GM19328 (cell line): ENCODE measurements around the gene OLFM3.

Experiments
- ATAC-seq: cut with Tn5 transposase; IDR thresholded peaks from one replicate; pipeline ENCODE4 v1.9.1; 2021; ENCODE audit warnings: mild to moderate bottlenecking, moderate library complexity; ENCODE audit not compliant: unreplicated experiment

The OLFM3 gene

GRCh38 chr1:101953623-101954022 is 43.1 kb downstream of the OLFM3 start:
- no peak for ATAC-seq

DNA sequence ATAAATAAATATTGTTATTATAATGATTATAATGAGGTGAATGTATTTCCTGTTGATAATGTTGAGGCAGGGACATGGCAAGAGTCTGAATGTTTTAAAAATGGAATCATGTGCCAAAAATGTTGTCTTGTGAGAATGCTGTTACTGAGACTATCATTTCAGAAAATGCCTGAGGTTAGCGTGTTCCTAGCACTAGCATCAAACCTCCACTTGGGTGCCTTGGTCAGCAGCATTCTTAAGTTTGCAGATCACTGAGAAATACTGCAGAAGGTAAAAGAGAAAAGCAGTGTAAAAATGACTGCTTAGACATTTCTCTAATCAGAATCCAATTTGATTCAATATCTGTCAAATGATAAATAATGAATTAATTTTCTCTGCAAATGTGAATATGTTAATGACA is 50.8 kb downstream of the OLFM3 start:
- no peak for ATAC-seq

DNA sequence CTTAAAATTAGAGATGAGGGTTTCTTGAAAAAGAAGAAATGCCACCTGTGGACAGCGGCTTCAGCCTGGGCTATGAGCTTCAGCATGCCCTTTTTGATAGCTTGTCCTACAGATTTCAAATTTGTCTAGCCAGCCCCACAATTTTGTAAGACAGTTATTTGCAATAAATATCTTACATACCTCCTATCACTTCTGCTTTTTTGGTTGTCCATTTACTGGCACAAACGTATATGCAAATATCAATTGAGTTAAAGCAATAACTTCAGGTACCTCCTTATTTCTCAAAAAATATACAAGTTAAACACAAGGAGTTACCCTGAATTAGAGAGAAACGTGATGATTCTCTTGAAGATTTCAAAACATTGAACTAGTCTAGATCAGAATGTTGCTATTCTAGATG is 53.5 kb downstream of the OLFM3 start:
- no peak for ATAC-seq

DNA sequence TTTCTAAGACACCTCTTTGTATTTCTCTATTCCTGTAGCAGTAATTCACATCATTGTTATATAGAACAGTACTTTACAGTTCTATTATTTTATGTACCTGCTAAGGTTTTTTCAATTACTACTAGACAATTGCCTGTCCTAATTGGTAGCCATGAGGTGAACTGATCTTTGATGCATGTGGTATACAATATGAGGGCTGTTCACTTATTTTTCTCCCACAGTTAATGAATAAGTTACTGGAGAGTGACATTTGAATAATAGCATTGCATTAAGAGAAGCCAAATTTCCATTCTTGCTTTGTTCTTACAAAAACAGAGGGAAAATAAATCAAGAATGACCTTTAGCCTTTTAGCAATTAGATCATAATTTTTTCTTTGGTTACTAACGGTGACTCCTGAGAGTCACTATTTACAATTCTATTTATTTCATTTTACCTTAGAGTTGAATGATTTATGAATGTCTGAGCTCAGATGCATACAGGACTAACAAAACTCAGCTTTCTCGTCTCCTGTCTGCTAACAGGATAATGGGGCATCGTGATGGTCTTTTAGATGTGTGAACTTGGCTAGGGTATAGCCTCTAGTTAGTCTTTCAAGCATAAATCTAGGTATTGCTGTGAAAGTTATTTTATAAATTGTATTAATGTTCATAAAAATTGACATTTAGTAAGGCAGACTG is 54.1 kb downstream of the OLFM3 start:
- ATAC-seq: no peak

DNA sequence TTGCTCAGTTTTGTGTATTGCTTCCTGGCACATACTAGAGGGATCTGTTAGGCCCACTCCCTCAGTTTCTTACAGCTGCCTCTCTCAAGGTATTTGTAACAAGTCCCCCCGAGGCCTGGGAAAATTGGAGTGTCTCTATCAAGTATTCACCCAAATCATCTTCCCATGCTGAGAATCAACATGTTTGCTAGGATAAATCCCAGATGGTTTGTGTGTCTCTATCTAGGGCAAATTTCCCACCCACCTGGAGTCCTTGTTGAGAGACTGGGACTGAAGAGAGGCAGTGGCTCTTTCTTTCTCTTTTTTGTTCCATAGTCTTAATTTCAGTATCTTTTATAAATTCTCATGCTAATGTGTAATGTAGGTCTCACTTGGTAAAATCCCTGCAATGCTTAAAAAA is 58.0 kb downstream of the OLFM3 start:
- ATAC-seq: no peak

GRCh38 chr1:101929343-101929742 is 67.4 kb downstream of the OLFM3 start:
- ATAC-seq: no peak

DNA sequence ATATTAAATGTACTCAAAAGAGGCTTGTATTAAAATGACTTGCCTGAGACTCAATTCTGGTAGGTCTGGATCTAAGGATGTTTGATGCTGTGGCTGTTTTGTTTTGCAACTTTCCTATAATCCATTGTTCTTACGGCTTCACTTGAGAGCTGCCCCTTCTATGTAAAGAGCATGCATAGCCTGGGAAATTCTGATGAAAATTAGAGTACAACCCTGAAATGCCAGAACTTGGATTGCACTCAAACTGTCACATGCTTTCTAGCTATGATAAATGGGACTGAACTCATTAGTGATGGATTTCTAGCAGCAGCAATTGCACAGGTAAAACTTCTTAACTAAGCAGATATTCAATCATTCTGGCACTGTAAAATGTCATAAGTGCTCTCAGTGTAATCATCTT is 67.9 kb downstream of the OLFM3 start:
- no peak for ATAC-seq

GRCh38 chr1:101924700-101925099 is 72.0 kb downstream of the OLFM3 start:
- no peak for ATAC-seq

GRCh38 chr1:101920577-101920976 is 76.1 kb downstream of the OLFM3 start:
- ATAC-seq: no peak

DNA sequence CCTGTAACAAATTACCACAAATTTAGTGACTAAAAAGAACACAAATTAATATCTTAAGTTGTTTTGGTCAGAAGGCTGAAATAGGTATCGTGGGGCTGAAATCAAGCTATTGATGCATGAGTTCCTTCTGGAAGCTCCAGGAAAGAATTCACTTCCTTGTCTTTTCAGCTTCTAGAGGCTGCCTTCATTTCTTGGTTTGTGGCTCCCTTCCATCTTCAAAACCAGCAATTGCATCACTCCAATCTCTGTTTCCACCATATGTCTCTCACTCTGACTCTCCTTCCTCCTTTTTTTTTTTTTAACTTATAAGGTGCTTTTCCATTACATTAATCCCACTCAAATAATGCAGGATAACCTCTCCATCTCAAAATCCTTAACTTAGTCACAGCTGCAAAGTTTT is 78.4 kb downstream of the OLFM3 start:
- no peak for ATAC-seq

DNA sequence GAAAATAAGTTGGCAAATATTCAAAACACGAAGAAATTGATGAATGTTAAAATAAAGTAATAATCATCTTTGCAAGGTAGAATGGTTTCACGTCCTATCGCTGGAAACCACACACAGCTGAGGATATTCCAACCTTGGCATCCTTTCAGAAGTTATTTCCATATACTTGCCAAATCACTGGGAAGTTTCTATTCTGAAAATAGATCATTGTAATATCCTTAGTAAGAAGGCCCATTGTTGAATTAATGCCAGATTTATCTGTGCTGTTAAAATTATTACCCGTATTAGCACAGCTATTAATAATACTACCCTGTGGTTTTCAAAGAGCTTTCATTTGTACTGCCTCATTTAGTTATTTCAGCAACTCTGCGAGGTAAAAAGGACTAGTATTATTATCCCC is 81.1 kb downstream of the OLFM3 start:
- no peak for ATAC-seq

GRCh38 chr1:101914473-101915242 is 82.1 kb downstream of the OLFM3 start:
- ATAC-seq: no peak

DNA sequence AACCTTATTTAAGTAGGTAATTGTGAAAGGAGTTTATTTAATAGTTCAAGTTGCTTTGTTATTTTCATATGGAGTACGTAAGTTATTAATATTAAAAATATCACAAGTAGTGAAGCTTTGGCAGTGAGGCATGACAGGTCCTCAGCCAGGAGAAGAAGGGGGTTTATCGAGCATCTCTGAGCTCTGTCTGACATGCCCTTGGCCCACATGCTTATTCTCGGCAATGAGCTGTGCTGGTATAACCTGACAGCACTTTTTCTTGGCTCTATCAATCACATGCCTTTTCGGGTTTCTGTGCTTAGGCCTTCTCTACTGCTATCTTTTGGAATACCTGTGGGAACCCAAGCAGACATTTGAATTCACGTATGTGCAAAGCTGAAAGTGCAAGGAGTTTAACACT is 84.8 kb downstream of the OLFM3 start:
- ATAC-seq: no peak

DNA sequence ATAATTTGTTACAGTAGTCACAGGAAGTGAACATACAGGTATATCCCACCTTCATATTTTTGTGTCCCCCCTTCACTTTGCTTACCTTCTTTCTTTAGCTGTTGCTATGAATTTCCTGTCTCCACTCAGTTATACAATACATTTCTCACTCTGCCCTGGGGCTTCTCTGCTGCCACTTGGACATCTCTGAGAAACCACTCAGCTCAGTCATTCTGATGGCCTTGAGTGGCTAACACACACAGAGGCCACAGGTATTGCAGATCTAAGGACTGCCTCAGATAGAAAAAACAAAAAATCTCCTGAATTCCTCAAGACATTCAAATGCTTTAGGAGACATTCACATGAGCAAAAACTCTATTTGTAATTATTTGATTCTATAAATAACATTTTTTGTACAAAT is 87.7 kb downstream of the OLFM3 start:
- ATAC-seq: no peak

GRCh38 chr1:101907264-101907663 is 89.5 kb downstream of the OLFM3 start:
- no peak for ATAC-seq

GRCh38 chr1:101905283-101905835 is 91.4 kb downstream of the OLFM3 start:
- ATAC-seq: no peak

GRCh38 chr1:101902199-101902598 is 94.5 kb downstream of the OLFM3 start:
- ATAC-seq: no peak

DNA sequence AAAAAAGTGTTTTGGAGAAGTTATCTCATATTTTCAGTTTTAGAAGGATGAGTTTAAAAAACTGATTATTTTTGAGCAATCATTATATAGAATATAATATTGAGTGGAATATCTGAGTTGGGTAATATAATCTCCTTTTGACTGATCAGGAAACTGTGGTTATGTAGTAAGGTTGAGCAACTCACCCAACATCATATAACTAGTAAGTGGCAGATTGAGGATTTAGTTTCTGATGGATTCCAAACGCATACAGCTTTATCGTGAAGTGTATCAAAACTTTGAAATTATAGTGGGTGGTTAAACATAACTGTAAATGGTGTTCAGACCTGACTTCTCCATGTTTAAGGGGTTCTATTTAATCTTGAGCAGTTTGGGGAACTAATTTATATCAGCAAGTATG is 98.6 kb downstream of the OLFM3 start:
- ATAC-seq: no peak

DNA sequence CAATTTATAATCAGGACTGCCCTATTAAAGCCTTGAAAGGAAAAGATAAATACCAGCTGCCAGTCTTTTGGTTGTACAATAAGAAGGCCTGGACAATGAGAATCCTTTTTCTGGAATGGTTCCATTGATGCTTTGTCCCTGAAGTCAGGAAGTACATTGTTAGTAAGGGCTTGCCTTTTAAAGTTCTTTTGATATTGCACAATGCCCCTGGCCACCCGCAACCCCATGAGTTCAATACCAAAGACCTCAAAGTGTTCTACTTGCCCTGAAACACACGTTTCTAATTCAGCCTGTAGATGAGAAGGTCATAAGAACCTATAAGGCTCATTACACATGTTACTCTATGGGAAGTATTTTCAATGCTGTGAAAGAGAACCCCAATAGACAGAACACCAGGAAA is 112.1 kb downstream of the OLFM3 start:
- no peak for ATAC-seq

DNA sequence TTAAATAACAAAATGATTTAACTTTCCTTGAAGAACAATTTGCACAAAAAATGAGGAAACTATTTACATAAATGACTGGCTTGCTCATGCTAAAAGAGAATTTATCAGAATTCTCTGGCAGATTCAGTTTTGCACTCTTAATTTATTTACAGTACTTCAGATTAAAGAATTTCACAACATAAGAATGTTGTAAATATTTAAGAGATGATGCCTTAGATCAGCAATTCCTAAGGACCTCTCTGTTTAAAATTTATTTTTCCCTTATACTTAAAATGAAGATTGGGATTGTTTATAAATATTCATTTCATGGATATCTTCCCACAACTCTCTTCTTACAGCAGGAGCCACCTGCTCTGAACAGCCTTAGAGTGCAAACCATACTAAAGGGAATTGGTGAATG is 120.8 kb downstream of the OLFM3 start:
- ATAC-seq: no peak

DNA sequence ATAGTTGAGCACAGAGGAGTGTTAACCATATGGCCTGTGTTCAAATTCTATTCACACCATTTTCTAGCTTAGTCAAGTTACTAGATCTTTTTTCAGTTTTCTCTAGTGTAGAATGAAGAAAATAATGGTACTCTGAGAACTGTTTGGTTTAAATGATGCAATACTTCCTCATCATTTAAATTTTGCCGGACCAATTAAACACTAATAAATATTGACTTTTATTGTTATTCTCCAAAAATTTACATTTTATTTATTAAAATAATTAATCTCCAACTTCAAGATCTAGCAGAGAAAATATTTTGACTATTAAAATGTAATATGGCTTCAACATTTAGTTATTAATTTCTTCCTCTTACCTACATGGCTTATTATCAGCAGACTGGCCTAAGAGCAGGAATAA is 123.1 kb downstream of the OLFM3 start:
- ATAC-seq: no peak

- ATAC-seq: no peak
Measured at GRCh38 chr1:101859941-101860340, 136.8 kb downstream of the OLFM3 start.
